22Rv1 (cell line): ENCODE results near the gene DDX56.
"Not testable (repeated sequence)": the region's sequence is repeated elsewhere in the genome, so short reads cannot be mapped to it uniquely, and the experiment has no call there.

Experiments used
- H3K27ac ChIP-seq: fragments of 450-650 bp; 2 replicates; pipeline ENCODE4 v1.5.1; 2017
- ZFX ChIP-seq: fragments of 450-650 bp; IDR thresholded peaks from 2 replicates; pipeline ENCODE4 v1.6.1; 2017; ENCODE audit warnings: antibody characterized with exemption, borderline replicate concordance
- TF ChIP-seq, protein P1 (sequence below): fragments of 450-650 bp; IDR thresholded peaks from 2 replicates; pipeline ENCODE4 v1.5.1; 2017; ENCODE audit warnings: mild to moderate bottlenecking

Gene DDX56

GRCh38 chr7:44561481-44561880, 12.2 kb downstream of the DDX56 start:
- TF ChIP-seq, protein P1, sequence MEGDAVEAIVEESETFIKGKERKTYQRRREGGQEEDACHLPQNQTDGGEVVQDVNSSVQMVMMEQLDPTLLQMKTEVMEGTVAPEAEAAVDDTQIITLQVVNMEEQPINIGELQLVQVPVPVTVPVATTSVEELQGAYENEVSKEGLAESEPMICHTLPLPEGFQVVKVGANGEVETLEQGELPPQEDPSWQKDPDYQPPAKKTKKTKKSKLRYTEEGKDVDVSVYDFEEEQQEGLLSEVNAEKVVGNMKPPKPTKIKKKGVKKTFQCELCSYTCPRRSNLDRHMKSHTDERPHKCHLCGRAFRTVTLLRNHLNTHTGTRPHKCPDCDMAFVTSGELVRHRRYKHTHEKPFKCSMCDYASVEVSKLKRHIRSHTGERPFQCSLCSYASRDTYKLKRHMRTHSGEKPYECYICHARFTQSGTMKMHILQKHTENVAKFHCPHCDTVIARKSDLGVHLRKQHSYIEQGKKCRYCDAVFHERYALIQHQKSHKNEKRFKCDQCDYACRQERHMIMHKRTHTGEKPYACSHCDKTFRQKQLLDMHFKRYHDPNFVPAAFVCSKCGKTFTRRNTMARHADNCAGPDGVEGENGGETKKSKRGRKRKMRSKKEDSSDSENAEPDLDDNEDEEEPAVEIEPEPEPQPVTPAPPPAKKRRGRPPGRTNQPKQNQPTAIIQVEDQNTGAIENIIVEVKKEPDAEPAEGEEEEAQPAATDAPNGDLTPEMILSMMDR, result no peak
- no peak for TF ChIP-seq ZFX
- 0 out of 2 replicates have a peak overlapping the region, but pooled peaks have one; percentile 7 for H3K27ac ChIP-seq

DNA sequence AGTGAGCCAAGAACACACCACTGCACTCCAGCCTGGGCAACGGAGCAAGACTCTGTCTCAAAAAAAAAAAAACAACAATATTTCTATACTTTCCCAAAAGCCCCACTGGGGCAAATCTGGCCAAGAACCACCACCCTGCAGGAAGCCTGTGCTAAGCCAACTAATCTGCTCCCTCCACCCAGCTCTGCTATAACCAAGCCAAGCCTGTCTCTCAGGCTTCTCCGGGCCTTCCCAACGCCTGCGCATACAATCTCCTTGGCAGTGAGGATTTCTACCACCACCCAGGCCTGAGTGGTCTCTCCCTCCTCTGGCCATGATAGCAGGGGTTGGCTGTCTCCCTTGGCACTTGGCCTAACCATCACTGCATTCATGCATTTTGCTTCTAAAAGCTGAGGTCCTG, 14.2 kb downstream of the DDX56 start:
- TF ChIP-seq, protein P1, result no peak
- TF ChIP-seq ZFX, result no peak
- no peak overlapping the region for H3K27ac ChIP-seq

- H3K27ac ChIP-seq, result no peak overlapping the region
- TF ChIP-seq ZFX, result no peak
- TF ChIP-seq, protein P1, result no peak
Measured at GRCh38 chr7:44557485-44557884, 16.2 kb downstream of the DDX56 start.

DNA sequence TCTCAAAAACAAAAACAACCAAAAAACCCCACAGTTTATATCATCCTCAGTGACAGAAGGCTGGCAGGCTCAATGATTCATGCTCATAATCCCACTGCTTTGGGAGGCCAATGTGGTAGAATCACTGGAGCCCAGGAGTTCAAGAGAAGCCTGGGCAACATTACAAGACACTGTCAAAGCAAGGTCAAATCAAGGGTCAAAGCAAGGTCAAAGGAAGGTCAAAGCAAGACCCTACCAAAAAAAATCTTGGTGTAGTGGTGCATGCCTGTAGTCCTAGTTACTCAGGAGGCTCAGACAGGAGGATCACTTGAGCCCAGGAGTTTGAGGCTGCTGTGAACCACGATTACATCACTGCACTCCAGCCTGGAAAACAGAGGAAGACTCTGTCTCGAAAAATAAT, 18.4 kb downstream of the DDX56 start:
- no peak overlapping the region for H3K27ac ChIP-seq
- TF ChIP-seq, protein P1, result no peak
- TF ChIP-seq ZFX, result no peak

GRCh38 chr7:44552473-44553005, 21.2 kb downstream of the DDX56 start:
- not testable (repeated sequence) for H3K27ac ChIP-seq

DNA sequence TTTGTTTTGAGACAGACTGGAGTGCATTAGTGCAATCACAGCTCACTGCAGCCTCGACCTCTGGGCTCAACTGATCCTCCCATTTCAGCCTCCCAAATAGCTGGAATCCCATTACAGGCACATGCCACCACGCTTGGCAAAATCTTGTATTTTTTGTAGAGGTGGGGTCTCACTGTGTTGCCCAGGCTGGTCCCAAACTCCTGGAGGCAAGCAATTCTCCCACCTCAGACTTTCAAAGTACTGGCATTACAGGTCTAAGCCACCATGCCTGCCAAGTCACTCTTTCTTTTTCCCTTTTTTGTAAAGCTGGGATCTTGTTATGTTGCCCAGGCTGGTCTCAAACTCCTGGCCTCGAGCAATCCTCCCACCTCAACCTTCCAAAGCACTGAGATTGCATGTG, 24.3 kb downstream of the DDX56 start:
- TF ChIP-seq, protein P1, result no peak
- TF ChIP-seq ZFX, result no peak
- no peak overlapping the region for H3K27ac ChIP-seq

DNA sequence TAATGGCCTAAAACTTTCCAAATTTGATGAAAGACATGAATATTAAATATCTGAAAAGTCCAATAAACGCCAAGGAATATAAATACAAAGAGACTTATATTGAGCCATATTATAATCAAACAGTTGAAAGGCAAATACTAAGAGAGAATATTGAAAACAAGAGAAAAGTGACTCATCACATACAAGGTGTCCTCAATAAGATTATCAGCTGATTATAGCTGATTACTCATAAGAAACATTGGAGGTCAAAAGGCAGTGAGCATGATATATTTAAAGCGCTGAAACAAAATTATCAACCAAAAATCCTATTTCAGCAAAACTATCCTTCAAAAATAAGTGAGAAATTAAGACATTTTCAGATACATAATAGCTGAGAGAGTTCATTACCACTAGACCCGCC, 24.8 kb downstream of the DDX56 start:
- no peak overlapping the region for H3K27ac ChIP-seq
- TF ChIP-seq ZFX, result no peak
- TF ChIP-seq, protein P1, result no peak
